ENCODE measurements around the gene CTSF. TPM values are rescaled to one million over a fixed set of nuclear protein-coding genes. Genes with fewer than 3 reads are reported as not detected.

CTSF gene
- total RNA-seq, 4 donors from 2014 or later = 49.1 to 87.0 (median 60.6) TPM

DNA sequence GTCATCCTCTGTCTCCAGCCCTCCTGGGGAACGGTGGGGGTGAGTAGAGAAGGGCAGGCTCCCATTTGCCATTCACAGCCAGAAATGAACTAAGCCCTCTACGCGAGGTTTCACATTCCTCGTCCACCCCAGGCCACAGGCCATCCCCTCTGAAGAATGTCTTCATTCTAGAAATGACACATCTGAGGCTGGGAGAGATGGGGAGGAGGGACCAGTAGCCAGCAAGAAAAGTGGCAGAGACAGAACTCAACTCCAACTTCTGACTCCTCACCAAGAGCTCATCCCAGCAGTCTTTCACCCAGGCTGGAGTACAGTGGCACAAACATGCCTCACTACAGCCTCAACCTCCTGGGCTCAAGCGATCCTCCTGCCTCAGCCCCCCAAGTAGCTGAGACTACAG is 3.4 kb downstream of the CTSF start:
- in situ Hi-C loops (cut with MboI; ENCODE audit: low sequenced_read_pairs in 4 of 4) = no loop called here

GRCh38 chr11:66564538-66564937 is 3.9 kb downstream of the CTSF start:
- Histone ChIP-seq H3K4me3 (no peak overlapping the region), H3K27ac (no peak overlapping the region), H3K4me1 (peaks cover 5 to 12% of the 10 kb centered on the region in 2 donors), H3K27me3 (no peaks in the 10 kb centered on the region), H3K36me3 (peaks cover 0 to 21% of the 10 kb centered on the region in 2 donors), H3K9me3 (no peaks in the 10 kb centered on the region)
- TF ChIP-seq POLR2A (IDR thresholded peaks at IDR 0.05) = no peak
- TF ChIP-seq, protein P1, sequence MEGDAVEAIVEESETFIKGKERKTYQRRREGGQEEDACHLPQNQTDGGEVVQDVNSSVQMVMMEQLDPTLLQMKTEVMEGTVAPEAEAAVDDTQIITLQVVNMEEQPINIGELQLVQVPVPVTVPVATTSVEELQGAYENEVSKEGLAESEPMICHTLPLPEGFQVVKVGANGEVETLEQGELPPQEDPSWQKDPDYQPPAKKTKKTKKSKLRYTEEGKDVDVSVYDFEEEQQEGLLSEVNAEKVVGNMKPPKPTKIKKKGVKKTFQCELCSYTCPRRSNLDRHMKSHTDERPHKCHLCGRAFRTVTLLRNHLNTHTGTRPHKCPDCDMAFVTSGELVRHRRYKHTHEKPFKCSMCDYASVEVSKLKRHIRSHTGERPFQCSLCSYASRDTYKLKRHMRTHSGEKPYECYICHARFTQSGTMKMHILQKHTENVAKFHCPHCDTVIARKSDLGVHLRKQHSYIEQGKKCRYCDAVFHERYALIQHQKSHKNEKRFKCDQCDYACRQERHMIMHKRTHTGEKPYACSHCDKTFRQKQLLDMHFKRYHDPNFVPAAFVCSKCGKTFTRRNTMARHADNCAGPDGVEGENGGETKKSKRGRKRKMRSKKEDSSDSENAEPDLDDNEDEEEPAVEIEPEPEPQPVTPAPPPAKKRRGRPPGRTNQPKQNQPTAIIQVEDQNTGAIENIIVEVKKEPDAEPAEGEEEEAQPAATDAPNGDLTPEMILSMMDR (IDR thresholded peaks at IDR 0.05 in 4 of 5, conservative IDR thresholded peaks at IDR 0.05 in 1 of 5) = no peak
- intact Hi-C loops (cut with DNase I; ENCODE audit: low total_unique reads) = no loop called here
- ATAC-seq (no peak), DNase-seq (no peak)
- in situ Hi-C loops (cut with MboI; ENCODE audit: low sequenced_read_pairs in 4 of 4) = no loop called here

More for the DNA sequence above, 3.4 kb downstream of the CTSF start:
- no peak overlapping the region for H3K4me3 ChIP-seq
- ATAC-seq = no peak
- H3K9me3 ChIP-seq = no peaks in the 10 kb centered on the region
- no peak for TF ChIP-seq POLR2A (IDR thresholded peaks at IDR 0.05)
- TF ChIP-seq, protein P1 (IDR thresholded peaks at IDR 0.05 in 4 of 5, conservative IDR thresholded peaks at IDR 0.05 in 1 of 5) = no peak
- H3K27ac ChIP-seq = no peak overlapping the region
- H3K27me3 ChIP-seq = no peaks in the 10 kb centered on the region
- intact Hi-C loops (cut with DNase I; ENCODE audit: low total_unique reads) = no loop called here
- peaks cover 5 to 11% of the 10 kb centered on the region in 2 donors for H3K4me1 ChIP-seq
- peaks cover 0 to 21% of the 10 kb centered on the region in 2 donors for H3K36me3 ChIP-seq
- DNase-seq = no peak

- DNase-seq = no peak
- Histone ChIP-seq H3K36me3 (peaks cover 0 to 21% of the 10 kb centered on the region in 2 donors), H3K4me1 (peaks cover 6 to 19% of the 10 kb centered on the region in 2 donors), H3K27ac (no peak overlapping the region), H3K9me3 (no peaks in the 10 kb centered on the region), H3K4me3 (no peak overlapping the region), H3K27me3 (no peaks in the 10 kb centered on the region)
- ATAC-seq = no peak
- intact Hi-C loops (cut with DNase I; ENCODE audit: low total_unique reads) (no loop called here), in situ Hi-C loops (cut with MboI; ENCODE audit: low sequenced_read_pairs in 4 of 4) (no loop called here)
- TF ChIP-seq, protein P1 (IDR thresholded peaks at IDR 0.05 in 4 of 5, conservative IDR thresholded peaks at IDR 0.05 in 1 of 5) = no peak
- TF ChIP-seq POLR2A (IDR thresholded peaks at IDR 0.05) = no peak
These were observed 4.6 kb downstream of the CTSF start for GRCh38 chr11:66563832-66564231.

GRCh38 chr11:66562907-66563583 is 5.4 kb downstream of the CTSF start:
- DNase-seq (no peak), ATAC-seq (no peak)
- Histone ChIP-seq H3K27ac (no peak overlapping the region), H3K36me3 (peaks cover 0 to 21% of the 10 kb centered on the region in 2 donors), H3K9me3 (no peaks in the 10 kb centered on the region), H3K4me3 (no peak overlapping the region), H3K27me3 (peaks cover 0 to 2% (median 0%) of the 10 kb centered on the region in 3 donors), H3K4me1 (peaks cover 6 to 21% of the 10 kb centered on the region in 2 donors)
- intact Hi-C loops (cut with DNase I; ENCODE audit: low total_unique reads) (no loop called here), in situ Hi-C loops (cut with MboI; ENCODE audit: low sequenced_read_pairs in 4 of 4) (no loop called here)
- TF ChIP-seq, protein P1 (IDR thresholded peaks at IDR 0.05 in 4 of 5, conservative IDR thresholded peaks at IDR 0.05 in 1 of 5) = no peak
- no peak for TF ChIP-seq POLR2A (IDR thresholded peaks at IDR 0.05)

All from gastrocnemius medialis (tissue), 4 donors.